Measurements from ENCODE around the gene RALGPS1. TPM values are rescaled to one million over a fixed set of nuclear protein-coding genes. Genes with fewer than 3 reads are reported as not detected.

Gene RALGPS1
- total and polyA plus RNA-seq, 2 of the 13 experiments (the other 11 are each of a cell fraction or from before 2014, with no cell fraction given) = 3.7 to 6.5 TPM

- TF ChIP-seq RERE (CRISPR knock-in tag; IDR thresholded peaks at IDR 0.05; ENCODE audit: low read depth) = no peak
- TF ChIP-seq MIER2 (CRISPR knock-in tag; IDR thresholded peaks at IDR 0.05) = no peak
- TF ChIP-seq ZNF790 (CRISPR knock-in tag; IDR thresholded peaks at IDR 0.05; ENCODE audit: borderline replicate concordance) = no peak
- no peak for TF ChIP-seq NFRKB (IDR thresholded peaks at IDR 0.05)
- no peak for TF ChIP-seq ZBTB39 (CRISPR knock-in tag; IDR thresholded peaks at IDR 0.05)
Observed at GRCh38 chr9:127053960-127054359, 139.4 kb downstream of the RALGPS1 start (continued).

- BruUV-seq (replicated peaks) = no TSS peak
- CTCF ChIA-PET (ENCODE audit: low intra/inter-chr PET ratio, low total read pairs) = no interaction called here
- FAIRE-seq = no peak
- TF ChIP-seq NR2F2 (IDR thresholded peaks at IDR 0.05; ENCODE audit: borderline replicate concordance, low read depth) = no peak
- no peak for TF ChIP-seq ZFP1 (CRISPR knock-in tag; IDR thresholded peaks at IDR 0.05)
- no peak for TF ChIP-seq ELK4 (CRISPR knock-in tag; IDR thresholded peaks at IDR 0.05; ENCODE audit: borderline replicate concordance)
- no peak for TF ChIP-seq ZNF770 (CRISPR knock-in tag; IDR thresholded peaks at IDR 0.05)
- TF ChIP-seq FOXJ3 (CRISPR knock-in tag; IDR thresholded peaks at IDR 0.05; ENCODE audit: borderline replicate concordance) = no peak
- no peak for TF ChIP-seq ZNF484 (CRISPR knock-in tag; IDR thresholded peaks at IDR 0.05; ENCODE audit: borderline replicate concordance, low read depth)
Observed at GRCh38 chr9:127055745-127056402, 141.3 kb downstream of the RALGPS1 start.

More at GRCh38 chr9:127055745-127056402, 141.3 kb downstream of the RALGPS1 start:
- Histone ChIP-seq H3K27me3 (ENCODE audit: control insufficient read depth in 1 of 2, insufficient read depth in 2 of 2, low read length in 2 of 2) (no peaks in the 10 kb centered on the region), H4K20me1 (ENCODE audit: insufficient read depth, low read length) (no peaks in the 10 kb centered on the region), H3K9ac (ENCODE audit: insufficient read depth, low read depth, low read length) (no peak overlapping the region), H3K27ac (ENCODE audit: extremely low read length, insufficient read depth, low read length) (no peak overlapping the region), H3K4me1 (ENCODE audit: insufficient read depth, low read length) (peaks cover 10% of the 10 kb centered on the region), H3K4me2 (ENCODE audit: low read depth, low read length) (no peak overlapping the region), H3K36me3 (replicated peaks in 1 of 2; ENCODE audit: control insufficient read depth in 1 of 2, insufficient read depth in 2 of 2, low read length in 2 of 2) (no peaks in the 10 kb centered on the region), H2AFZ (ENCODE audit: low read length) (no peak overlapping the region), H3K79me2 (ENCODE audit: insufficient read depth, low read length) (no peaks in the 10 kb centered on the region), H3K9me3 (ENCODE audit: low read length) (no peaks in the 10 kb centered on the region), H3K4me3 (replicated peaks in 1 of 3; ENCODE audit: insufficient read depth in 1 of 3, low read depth in 2 of 3, low read length in 3 of 3) (no peak overlapping the region)
- in situ Hi-C loops (cut with HindIII; ENCODE audit: extremely low pct_ligation_motif_present, low pct_unique_long_range_greater_than_20kb) (no loop called here), intact Hi-C loops (cut with micrococcal nuclease; ENCODE audit: unreplicated experiment) (no loop called here)
- DNase-seq (ENCODE audit: low spot score) (no peak), ATAC-seq (no peak)
- POLR2A ChIA-PET = no interaction called here

Measured in HepG2 (cell line).